ENCODE data around the gene WDR74. TPM values are rescaled to one million over a fixed set of nuclear protein-coding genes. Genes with fewer than 3 reads are reported as not detected.
A peak's percentile ranks its signal among the peaks of the same experiment; 100 is the strongest.

Gene WDR74
- total and polyA plus RNA-seq, 2 of the 13 experiments (the other 11 are each of a cell fraction or from before 2014, with no cell fraction given): 77.0 to 83.3 TPM

GRCh38 chr11:62787005-62787759 lies 52.2 kb downstream of the WDR74 start, which contains the start of gene TMEM179B (continued):
- no peak for TF ChIP-seq LRRFIP1 (CRISPR knock-in tag; conservative IDR thresholded peaks at IDR 0.05)
- TF ChIP-seq ZNF44 (CRISPR knock-in tag; IDR thresholded peaks at IDR 0.05): peak; percentile 75; the same call in 1 of the 2 replicates
- peak; percentile 93 for TF ChIP-seq YEATS2 (CRISPR knock-in tag; IDR thresholded peaks at IDR 0.05; ENCODE audit: borderline replicate concordance)
- peak; percentile 94 for TF ChIP-seq MYPOP (CRISPR knock-in tag; IDR thresholded peaks at IDR 0.05)
- TF ChIP-seq RBFOX2 (IDR thresholded peaks at IDR 0.05; ENCODE audit: low read depth, low read length): peak; percentile 97
- peak; percentile 64 for TF ChIP-seq MEIS2 (CRISPR knock-in tag; IDR thresholded peaks at IDR 0.05)
- no peak for TF ChIP-seq HOXD1 (CRISPR knock-in tag; IDR thresholded peaks at IDR 0.05)
- TF ChIP-seq ZSCAN30 (CRISPR knock-in tag; IDR thresholded peaks at IDR 0.05): peak; percentile 82; the same call in 1 of the 2 replicates
- peak; percentile 89; the same call in 1 of the 2 replicates for TF ChIP-seq ZNF275 (CRISPR knock-in tag; IDR thresholded peaks at IDR 0.05; ENCODE audit: borderline replicate concordance)
- TF ChIP-seq KLF9 (CRISPR knock-in tag; IDR thresholded peaks at IDR 0.05; ENCODE audit: low read depth): no peak
- TF ChIP-seq GTF2F1 (IDR thresholded peaks at IDR 0.05; ENCODE audit: low read length): no peak
- TF ChIP-seq HDAC1 (CRISPR knock-in tag; IDR thresholded peaks at IDR 0.05): peak; percentile 96
- 0 out of 2 replicates have a peak, but pooled peaks have one; percentile 33 for TF ChIP-seq ZBTB43 (CRISPR knock-in tag; conservative IDR thresholded peaks at IDR 0.05)
- TF ChIP-seq PCBP1 (IDR thresholded peaks at IDR 0.05; ENCODE audit: borderline replicate concordance, low read depth, low read length): 0 out of 2 replicates have a peak, but pooled peaks have one; percentile 40
- TF ChIP-seq IRF9 (CRISPR knock-in tag; IDR thresholded peaks at IDR 0.05; ENCODE audit: borderline replicate concordance): peak; percentile 89
- peak; percentile 93; the same call in 1 of the 2 replicates for TF ChIP-seq ZNF550 (CRISPR knock-in tag; IDR thresholded peaks at IDR 0.05; ENCODE audit: borderline replicate concordance)
- TF ChIP-seq ZFP37 (CRISPR knock-in tag; IDR thresholded peaks at IDR 0.05; ENCODE audit: borderline replicate concordance): no peak
- peak; percentile 45 for TF ChIP-seq SRSF1 (optimal IDR thresholded peaks at IDR 0.05; ENCODE audit: low read depth, low read length)
- no peak for TF ChIP-seq ZNF737 (CRISPR knock-in tag; IDR thresholded peaks at IDR 0.05; ENCODE audit: borderline replicate concordance)
- peak; percentile 81 for TF ChIP-seq ZNF446 (CRISPR knock-in tag; IDR thresholded peaks at IDR 0.05)
- TF ChIP-seq ZNF180 (CRISPR knock-in tag; IDR thresholded peaks at IDR 0.05; ENCODE audit: borderline replicate concordance, low read depth): no peak

Data from HepG2 (cell line).